GM18867 (cell line): Measurements from ENCODE around the gene PRRC2A.
A peak's percentile ranks its signal among the peaks of the same experiment; 100 is the strongest.

Source experiments
- ATAC-seq: cut with Tn5 transposase; IDR thresholded peaks from one replicate; pipeline ENCODE4 v1.9.1; 2021; ENCODE audit warnings: mild to moderate bottlenecking, moderate library complexity; ENCODE audit not compliant: unreplicated experiment

The PRRC2A gene

GRCh38 chr6:31620586-31621319 lies at the start of gene PRRC2A:
PRRC2A (plus strand) TSS chr6:31620715; CDS start chr6:31622790, 2,075 bp downstream.
- peak; percentile 35 for ATAC-seq

DNA sequence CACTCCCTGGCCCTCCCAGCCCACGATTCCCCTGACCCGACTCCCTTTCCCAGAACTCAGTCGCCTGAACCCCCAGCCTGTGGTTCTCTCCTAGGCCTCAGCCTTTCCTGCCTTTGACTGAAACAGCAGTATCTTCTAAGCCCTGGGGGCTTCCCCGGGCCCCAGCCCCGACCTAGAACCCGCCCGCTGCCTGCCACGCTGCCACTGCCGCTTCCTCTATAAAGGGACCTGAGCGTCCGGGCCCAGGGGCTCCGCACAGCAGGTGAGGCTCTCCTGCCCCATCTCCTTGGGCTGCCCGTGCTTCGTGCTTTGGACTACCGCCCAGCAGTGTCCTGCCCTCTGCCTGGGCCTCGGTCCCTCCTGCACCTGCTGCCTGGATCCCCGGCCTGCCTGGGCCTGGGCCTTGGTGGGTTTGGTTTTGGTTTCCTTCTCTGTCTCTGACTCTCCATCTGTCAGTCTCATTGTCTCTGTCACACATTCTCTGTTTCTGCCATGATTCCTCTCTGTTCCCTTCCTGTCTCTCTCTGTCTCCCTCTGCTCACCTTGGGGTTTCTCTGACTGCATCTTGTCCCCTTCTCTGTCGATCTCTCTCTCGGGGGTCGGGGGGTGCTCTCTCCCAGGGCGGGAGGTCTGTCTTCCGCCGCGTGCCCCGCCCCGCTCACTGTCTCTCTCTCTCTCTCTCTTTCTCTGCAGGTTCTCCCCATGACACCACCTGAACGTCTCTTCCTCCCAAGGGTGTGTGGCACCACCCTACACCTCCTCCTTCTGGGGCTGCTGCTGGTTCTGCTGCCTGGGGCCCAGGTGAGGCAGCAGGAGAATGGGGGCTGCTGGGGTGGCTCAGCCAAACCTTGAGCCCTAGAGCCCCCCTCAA lies 48.2 kb upstream of the PRRC2A start, which contains the start of gene LTA:
TSS of gene LTA (plus strand) at position 249 of the 871 bp plus-strand sequence. CDS start at position 703, 454 bp downstream.
- ATAC-seq: peak; percentile 37

DNA sequence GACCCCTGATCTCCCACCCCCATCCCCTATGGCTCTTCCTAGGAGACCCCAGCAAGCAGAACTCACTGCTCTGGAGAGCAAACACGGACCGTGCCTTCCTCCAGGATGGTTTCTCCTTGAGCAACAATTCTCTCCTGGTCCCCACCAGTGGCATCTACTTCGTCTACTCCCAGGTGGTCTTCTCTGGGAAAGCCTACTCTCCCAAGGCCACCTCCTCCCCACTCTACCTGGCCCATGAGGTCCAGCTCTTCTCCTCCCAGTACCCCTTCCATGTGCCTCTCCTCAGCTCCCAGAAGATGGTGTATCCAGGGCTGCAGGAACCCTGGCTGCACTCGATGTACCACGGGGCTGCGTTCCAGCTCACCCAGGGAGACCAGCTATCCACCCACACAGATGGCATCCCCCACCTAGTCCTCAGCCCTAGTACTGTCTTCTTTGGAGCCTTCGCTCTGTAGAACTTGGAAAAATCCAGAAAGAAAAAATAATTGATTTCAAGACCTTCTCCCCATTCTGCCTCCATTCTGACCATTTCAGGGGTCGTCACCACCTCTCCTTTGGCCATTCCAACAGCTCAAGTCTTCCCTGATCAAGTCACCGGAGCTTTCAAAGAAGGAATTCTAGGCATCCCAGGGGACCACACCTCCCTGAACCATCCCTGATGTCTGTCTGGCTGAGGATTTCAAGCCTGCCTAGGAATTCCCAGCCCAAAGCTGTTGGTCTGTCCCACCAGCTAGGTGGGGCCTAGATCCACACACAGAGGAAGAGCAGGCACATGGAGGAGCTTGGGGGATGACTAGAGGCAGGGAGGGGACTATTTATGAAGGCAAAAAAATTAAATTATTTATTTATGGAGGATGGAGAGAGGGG lies 47.0 kb upstream of the PRRC2A start:
- ATAC-seq: no peak

DNA sequence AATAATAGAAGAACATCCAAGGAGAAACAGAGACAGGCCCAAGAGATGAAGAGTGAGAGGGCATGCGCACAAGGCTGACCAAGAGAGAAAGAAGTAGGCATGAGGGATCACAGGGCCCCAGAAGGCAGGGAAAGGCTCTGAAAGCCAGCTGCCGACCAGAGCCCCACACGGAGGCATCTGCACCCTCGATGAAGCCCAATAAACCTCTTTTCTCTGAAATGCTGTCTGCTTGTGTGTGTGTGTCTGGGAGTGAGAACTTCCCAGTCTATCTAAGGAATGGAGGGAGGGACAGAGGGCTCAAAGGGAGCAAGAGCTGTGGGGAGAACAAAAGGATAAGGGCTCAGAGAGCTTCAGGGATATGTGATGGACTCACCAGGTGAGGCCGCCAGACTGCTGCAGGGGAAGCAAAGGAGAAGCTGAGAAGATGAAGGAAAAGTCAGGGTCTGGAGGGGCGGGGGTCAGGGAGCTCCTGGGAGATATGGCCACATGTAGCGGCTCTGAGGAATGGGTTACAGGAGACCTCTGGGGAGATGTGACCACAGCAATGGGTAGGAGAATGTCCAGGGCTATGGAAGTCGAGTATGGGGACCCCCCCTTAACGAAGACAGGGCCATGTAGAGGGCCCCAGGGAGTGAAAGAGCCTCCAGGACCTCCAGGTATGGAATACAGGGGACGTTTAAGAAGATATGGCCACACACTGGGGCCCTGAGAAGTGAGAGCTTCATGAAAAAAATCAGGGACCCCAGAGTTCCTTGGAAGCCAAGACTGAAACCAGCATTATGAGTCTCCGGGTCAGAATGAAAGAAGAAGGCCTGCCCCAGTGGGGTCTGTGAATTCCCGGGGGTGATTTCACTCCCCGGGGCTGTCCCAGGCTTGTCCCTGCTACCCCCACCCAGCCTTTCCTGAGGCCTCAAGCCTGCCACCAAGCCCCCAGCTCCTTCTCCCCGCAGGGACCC lies 46.1 kb upstream of the PRRC2A start:
- no peak for ATAC-seq

- no peak for ATAC-seq
These were observed 45.1 kb upstream of the PRRC2A start, which contains the start of gene TNF for GRCh38 chr6:31575335-31575901. TNF (plus strand) TSS chr6:31575565; CDS start chr6:31575742, 177 bp downstream.

DNA sequence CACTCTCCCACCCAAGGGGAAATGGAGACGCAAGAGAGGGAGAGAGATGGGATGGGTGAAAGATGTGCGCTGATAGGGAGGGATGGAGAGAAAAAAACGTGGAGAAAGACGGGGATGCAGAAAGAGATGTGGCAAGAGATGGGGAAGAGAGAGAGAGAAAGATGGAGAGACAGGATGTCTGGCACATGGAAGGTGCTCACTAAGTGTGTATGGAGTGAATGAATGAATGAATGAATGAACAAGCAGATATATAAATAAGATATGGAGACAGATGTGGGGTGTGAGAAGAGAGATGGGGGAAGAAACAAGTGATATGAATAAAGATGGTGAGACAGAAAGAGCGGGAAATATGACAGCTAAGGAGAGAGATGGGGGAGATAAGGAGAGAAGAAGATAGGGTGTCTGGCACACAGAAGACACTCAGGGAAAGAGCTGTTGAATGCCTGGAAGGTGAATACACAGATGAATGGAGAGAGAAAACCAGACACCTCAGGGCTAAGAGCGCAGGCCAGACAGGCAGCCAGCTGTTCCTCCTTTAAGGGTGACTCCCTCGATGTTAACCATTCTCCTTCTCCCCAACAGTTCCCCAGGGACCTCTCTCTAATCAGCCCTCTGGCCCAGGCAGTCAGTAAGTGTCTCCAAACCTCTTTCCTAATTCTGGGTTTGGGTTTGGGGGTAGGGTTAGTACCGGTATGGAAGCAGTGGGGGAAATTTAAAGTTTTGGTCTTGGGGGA lies 44.4 kb upstream of the PRRC2A start:
- no peak for ATAC-seq

DNA sequence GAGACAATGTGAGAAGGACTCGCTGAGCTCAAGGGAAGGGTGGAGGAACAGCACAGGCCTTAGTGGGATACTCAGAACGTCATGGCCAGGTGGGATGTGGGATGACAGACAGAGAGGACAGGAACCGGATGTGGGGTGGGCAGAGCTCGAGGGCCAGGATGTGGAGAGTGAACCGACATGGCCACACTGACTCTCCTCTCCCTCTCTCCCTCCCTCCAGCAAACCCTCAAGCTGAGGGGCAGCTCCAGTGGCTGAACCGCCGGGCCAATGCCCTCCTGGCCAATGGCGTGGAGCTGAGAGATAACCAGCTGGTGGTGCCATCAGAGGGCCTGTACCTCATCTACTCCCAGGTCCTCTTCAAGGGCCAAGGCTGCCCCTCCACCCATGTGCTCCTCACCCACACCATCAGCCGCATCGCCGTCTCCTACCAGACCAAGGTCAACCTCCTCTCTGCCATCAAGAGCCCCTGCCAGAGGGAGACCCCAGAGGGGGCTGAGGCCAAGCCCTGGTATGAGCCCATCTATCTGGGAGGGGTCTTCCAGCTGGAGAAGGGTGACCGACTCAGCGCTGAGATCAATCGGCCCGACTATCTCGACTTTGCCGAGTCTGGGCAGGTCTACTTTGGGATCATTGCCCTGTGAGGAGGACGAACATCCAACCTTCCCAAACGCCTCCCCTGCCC lies 43.5 kb upstream of the PRRC2A start:
- ATAC-seq: no peak

- ATAC-seq: no peak
These were observed 42.9 kb upstream of the PRRC2A start for GRCh38 chr6:31577579-31577966.

DNA sequence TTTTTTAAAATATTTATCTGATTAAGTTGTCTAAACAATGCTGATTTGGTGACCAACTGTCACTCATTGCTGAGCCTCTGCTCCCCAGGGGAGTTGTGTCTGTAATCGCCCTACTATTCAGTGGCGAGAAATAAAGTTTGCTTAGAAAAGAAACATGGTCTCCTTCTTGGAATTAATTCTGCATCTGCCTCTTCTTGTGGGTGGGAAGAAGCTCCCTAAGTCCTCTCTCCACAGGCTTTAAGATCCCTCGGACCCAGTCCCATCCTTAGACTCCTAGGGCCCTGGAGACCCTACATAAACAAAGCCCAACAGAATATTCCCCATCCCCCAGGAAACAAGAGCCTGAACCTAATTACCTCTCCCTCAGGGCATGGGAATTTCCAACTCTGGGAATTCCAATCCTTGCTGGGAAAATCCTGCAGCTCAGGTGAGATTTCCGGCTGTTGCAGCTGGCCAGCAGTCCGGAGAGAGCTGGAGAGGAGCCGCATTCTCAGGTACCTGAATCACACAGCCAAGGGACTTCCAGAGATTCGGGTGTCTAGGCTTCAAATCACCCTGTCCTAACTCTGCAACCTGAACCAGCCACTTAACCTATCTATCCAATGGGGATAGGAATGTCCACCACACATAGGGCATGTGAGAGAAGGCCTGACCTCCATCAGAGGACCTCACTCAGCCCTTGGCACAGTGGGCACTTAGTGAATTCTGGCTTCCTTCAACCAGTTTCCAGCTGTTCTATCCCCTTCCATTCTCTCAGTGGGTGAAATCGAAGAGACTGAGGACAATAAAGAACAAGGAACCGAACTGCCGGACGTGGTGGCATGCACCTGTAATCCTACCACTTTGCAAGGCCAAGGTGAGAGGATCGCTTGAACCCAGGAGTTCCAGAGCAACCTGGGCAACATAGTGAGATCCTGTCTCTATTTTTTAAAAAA lies 42.1 kb upstream of the PRRC2A start:
- no peak for ATAC-seq

DNA sequence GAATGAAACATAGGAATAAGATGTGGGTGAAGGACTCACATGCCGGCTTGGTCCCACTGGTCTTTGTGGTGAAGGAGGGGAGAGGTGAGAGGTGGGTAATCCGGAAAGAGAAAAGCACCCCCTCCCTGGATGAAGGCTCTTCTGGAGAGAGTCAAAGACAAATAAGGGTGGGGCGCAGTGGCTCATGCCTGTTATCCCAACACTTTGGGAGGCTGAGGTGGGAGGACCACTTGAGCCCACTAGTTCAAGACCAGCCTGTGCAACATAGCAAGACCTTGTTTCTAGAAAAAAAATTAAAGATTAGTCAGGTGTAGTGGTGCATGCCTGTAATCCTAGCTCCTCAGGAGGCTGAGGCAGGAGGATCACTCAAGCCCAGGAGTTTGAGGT lies 41.4 kb upstream of the PRRC2A start:
- no peak for ATAC-seq

DNA sequence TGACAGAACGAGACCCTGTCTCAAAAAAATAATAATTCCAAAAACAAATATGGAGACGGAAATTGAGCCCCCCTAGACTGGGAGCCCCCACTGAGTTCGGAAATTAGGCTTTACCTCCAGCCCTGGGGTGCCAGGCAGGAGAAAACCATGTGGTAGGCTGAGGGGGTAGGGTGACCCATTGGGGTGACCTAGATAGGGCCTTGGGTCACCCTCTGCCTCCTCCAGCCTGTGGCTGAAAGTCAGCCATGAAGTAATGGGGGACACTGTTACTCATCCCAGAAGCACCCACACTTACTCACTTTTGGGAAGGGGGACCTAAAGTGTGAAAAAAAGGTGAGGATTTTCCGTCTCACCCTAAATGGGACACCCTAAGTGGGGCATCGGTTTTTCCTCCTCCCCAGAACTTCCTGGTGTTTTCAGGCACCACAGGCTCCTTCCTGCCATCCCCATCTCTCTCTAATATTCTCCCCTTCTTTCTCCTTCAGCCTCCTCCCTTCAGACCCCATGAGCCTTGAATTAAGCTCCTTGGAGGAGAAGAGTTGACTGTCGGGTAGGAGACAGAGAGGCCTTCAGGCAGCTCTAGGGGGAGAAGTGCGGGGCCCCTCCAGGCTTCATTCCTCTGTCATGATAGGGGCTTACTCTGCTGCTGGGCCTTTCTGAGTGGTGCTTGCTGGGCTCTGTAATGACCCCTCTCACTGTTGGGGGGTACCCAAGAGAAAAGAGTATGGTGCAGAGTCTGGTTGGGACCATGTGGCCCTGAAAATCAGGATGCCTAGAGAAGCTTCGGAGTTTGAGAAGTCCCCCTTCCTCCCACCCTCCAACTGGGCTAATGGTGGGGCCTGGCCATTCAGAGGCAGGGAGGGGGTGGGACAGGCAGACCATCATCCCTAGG lies 40.7 kb upstream of the PRRC2A start:
- ATAC-seq: no peak

DNA sequence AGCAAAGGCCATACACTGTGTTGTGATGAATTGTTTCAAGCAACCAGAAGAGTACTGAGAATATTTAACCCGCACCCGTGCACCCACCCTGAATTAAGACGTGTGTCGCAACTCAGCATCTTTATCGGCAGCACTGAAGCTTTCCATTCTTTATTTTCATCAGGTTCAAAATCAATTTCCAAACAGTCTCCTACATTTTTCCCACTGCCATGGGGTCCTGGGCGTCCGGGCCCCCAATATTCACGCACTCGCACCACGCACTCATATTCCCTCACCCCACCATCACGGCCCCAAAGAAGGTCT lies 40.1 kb upstream of the PRRC2A start:
- ATAC-seq: no peak

DNA sequence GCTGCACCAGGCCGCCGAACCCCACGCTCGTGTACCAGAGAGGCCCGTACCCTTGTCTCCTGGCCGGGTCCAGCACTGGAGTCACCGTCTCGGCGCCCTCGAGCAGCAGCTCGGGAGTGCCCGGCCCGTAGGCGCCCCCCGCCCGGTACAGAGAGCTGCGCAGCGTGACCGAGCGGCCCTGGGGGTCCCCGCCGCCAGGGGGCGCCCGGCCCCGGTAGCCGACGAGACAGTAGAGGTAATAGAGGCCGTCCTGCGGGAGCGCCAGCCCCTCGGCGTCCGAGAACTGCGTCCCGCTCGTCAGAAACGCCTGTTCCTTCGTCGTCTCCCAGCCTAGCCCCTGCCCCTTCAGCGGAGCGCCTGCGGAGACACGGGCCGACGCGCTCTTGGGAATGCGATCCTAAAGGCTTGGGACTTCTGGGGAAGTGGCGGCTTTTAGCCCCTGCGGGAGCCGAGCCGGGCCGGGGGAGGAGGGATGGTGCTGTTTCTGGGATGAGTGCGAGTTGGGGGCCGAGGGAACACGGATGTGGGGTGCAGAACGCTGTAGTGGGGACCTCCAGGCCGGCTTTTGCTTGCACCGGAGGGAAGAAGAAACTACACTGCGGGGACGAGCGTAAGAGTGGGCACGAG lies 39.6 kb upstream of the PRRC2A start:
- peak; percentile 52 for ATAC-seq

- no peak for ATAC-seq
These were observed 38.9 kb upstream of the PRRC2A start for GRCh38 chr6:31581434-31582229.

- ATAC-seq: no peak
These were observed 38.3 kb upstream of the PRRC2A start, which contains the start of gene LTB for GRCh38 chr6:31582230-31582643. LTB (minus strand) TSS chr6:31582424; CDS start chr6:31582417, 7 bp downstream.
